EL (cell line): ENCODE data around the gene GABRB2.

Source experiments
- DNase-seq: peaks from one replicate; pipeline ENCODE4 v3.0.0-alpha.2; 2016

The GABRB2 gene

DNA sequence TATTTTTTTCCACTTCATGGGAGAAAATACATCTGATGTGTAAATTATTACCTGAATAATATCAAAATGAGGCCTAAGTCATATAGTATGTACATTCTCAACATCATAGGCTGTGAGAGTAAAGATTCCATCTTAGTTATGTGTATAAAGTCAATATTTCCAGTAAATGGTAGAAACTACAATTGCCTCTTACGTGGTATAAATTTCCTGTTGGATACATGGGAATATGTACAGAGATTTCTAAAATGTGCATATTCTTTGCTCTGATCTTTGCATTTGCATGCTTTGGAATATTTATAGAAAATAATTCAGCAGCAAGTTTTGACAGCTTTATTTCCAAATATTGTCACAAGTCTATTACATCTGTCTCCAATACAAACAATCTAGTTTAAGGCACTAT lies 78.8 kb downstream of the GABRB2 start:
- DNase-seq = no peak

DNA sequence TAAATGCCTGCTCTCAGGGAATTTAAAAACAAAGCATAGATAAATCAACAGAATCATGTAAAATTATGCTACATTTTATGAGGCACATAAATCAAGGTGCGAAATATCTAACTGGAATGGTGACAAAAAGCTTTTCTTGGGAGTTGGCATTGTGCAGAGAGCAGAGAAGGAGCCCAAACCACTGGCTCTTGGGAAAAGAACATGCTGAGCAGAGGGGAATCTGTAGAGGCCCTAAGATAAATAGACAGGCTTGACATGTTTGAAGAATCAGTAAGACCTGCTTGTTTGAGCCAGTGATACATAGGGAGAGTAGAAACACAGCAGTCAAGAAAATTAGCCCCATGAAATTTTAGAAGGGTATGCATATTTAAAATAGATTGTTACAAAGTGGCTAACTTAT lies 85.8 kb downstream of the GABRB2 start:
- DNase-seq = no peak

DNA sequence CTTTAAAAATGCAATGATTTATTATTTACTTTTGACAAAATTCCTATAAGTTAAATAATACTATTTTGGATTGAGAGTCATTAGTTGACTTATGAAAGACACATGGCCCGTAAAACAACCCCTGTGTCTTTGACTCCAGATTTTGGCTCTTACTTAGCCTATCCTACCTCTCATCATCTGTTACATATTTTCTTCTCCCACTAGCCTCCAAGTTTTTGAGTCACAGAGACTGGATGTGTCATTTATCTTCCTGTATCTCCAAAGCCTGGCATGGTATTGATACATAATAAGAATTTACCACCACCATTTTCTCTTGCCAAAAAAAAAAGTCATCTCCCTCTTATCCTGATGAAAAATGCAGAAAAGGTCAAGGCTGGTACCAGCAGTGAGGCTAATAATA lies 99.9 kb downstream of the GABRB2 start:
- DNase-seq = no peak

DNA sequence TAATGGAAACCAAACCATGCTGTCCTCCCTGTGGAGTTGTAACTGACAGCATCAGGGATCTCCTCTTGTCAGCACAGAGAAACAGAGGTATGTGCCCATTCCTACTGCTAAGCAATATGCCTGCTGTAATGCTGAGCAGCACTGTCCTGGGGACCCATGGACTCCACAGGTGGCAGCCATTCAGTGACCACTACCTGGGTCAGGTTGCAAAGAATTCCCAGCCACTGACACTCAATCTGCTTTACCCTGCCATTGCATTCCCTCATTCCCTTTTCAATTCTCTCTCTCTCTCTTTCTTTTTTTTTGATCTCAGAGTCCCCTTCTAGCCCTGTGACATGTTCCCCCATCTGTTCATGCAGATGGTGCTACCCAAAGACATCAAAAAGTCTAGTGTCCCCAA lies 104.1 kb downstream of the GABRB2 start:
- no peak for DNase-seq

DNA sequence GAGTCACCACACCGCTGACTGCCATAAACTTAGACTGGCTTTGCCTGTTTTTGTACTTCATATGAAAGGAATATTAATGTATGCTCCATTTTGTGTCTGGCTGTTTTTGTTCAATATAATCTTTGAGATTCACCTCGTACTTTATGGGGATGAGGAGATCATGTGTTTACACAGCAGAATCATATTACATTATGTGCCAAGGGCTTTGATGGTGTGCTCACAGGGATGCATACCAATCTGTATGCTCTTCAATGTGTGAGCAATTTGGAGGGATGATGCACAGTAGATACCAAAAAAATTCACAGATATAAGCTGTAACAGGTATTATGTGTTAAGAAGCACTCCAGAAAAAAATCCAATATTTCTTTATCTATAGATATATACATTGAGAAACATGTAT lies 113.7 kb downstream of the GABRB2 start:
- DNase-seq = no peak

DNA sequence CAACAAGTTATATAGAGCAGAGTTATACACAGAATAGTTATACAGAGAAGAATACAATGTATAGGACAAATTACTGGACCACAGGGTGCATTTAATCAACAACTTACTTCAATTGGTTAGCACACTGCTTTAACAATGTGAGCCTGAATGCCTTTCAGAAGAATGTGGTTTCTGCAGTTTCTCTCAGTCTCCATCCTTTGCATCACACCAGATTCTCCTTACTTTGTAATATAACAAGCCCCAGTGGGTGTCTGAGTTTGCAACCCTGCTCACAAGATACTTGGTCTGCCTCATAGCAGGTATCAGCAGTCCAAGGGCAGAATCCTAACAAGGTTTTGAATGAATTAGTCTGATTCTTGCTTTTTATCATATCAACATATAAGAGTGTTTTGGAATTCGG lies 114.6 kb downstream of the GABRB2 start:
- DNase-seq = no peak

DNA sequence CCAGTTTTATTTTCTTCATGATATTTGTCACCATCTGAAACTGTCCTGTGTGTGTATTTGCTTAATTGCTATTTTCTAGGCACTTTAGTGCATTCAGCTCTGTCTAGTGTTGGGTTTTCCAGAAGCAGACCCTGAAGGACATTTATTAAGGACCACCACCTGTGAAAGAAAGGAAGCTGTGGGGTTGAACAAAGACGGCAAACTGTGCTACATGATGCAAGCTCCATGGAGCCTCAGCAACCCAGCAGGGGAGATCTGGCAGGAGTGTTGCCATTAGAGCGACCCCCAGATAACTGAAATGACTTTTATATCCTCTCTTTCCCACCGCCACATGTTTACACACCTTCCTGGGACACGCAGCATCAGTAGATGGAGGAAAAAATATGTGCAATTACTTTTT lies 125.5 kb downstream of the GABRB2 start:
- DNase-seq = no peak

DNA sequence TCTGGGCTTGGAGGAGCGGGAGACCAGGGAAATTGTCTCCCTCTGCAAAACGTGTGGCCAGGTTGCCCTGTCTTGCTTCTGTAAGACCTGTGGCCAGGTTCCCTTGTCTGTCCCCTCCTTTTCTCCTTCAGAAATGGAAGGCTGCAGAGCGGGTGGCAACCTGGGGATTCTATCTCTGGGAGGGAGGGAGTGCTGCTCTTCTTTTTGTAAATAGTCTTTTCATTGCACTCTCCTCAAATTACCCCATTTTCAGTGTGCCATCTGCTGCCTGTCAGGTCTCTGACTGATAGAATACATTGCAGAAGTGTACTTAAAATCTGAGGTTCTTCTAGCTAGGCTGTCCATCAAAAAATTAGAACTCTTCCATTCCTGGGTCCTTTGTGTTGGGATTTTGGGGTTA lies 126.0 kb downstream of the GABRB2 start:
- DNase-seq = no peak

DNA sequence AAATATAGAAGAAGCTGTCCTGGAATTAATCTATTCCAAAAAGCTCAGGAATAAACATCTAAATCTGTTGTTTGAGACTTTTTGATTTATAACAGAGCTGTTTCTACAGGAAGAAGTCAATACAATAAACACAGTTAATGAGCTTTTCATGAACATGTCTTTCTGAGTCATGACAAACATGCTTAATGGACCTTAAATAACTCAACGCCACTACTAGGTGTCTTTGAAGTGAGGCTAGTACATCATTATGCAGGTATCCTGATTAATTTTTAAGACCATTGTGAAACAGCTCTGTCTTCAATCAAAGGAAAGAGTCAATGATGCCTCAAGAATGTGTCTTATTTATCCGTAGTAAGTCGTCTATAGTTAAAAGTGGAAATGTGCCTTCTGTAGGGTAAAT lies 131.6 kb downstream of the GABRB2 start:
- DNase-seq = no peak

DNA sequence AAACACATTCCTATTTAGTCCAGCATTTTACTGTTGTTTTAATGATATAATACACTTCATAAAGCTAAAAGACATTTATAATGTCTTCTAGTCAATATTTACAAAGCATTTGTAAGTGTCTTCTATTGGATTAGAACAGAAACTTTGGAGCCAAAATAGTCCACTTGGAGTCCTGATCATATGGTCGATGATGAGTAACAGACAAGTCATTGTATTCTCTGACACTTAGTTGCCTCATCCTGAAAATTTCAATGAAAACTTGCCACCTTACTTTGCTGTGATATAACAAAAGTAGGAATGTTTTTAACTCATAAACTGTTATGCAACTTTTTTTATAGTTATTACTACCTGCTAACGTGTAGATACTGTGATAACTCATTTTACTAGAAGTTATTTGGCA lies 132.5 kb downstream of the GABRB2 start:
- DNase-seq = no peak

DNA sequence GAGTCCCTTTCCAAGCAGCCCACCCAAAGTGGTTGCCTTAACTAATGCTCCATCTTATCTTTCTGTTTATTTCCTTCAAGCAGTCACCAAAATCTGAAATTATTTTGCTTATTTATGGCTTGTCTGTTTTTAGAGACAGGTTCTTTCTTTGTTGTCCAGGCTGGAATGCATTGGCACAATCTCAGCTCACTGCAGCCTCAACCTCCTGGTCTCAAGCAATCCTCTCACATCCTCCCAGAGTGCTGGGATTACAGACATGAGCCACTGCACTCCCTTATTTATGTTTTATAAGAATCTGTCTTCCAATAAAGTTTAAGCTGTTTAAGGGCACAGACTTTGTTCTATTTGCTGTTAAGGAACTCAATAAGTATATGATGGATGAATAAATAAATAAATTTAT lies 133.7 kb downstream of the GABRB2 start:
- DNase-seq = no peak

DNA sequence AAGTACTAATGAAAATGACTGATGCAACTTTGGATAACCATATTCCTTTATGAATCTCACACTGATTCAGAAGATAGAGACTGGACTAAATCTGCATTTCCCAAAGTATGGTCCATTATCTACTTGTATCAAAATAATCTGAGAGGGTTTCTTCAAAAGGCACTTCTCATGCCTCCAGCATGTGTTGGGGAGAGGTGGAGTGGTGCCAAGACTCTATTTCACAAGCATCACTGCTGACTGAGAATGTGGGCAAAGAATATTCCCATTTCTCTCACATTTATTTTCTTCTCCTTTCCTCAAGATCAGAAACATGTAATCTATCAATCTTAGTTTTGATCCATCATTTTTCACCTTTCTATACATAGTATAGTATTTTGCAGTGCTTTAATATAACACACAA lies 135.4 kb downstream of the GABRB2 start:
- DNase-seq = no peak

DNA sequence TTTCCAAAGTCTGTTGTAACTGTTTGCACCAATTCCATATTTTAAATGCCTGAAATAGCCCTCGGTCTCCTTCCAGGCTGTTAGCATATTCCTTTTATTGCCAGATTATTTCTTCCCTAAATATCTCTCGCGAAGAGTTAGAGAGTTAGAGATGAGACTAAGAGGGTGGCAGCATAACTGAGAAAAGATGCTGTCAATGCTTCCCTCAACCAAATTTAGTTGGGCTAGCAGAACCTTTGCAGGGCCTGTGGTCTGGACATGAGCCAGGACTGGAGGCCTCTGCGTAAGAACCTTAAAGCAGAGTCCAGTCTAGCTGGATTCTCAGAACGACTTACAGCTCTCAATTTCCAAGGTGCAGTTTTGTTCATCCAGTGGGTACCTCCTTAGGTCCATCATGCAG lies 135.9 kb downstream of the GABRB2 start:
- DNase-seq = no peak

DNA sequence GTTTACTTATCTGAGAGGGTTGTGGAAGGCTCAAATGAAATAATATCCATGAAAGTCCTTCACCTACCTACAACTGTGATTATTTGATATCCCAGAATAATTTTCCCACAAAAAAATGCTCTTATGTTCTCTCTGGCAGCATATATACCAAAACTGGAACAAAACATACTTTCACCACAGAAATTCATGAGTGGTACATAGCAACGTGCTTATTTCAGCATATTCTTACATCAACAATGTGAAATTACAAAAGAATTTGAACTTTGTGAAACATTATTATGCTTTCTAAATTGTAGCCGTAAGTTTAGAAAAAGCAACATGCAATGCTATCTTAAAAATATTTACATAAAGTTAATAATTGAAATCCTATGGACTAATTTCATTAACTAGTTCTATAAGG lies 137.1 kb downstream of the GABRB2 start:
- DNase-seq = no peak

DNA sequence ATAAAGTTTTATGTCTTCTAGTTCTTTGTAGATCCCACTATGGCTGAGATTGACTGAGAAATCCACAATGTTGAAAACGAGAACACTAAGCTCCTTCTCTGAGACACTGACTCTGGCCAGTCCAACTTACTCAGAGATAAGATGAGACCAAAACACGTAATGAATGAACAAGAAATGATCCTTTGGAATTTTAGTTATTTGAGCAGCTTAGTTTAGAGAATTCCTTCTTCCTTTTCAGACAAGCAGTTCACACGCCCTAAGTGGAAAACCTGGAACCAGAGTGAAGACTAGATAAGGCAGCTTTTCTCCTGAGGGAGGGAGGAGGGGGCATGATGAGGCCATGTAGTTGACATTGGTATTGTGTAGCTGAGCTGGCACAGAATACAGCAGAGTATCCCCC lies 139.6 kb downstream of the GABRB2 start:
- DNase-seq = no peak

DNA sequence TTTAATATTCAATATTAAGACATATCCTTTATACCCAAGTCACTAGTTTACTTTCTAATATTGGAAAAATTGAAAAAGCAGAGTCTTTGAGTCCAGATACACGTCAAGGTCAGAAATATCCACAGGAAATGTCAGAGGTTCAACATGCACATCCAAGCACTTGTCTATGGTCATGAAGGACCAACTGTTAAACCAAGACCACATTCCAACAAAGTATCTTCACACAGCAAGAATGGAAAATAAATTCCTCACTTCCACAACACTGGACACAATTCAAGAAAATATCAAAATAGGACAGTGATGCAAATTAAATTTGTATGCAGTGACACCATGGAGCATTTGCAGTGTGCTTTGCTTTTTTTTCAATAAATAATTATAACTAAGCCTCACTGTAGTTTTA lies 142.5 kb downstream of the GABRB2 start:
- no peak for DNase-seq

DNA sequence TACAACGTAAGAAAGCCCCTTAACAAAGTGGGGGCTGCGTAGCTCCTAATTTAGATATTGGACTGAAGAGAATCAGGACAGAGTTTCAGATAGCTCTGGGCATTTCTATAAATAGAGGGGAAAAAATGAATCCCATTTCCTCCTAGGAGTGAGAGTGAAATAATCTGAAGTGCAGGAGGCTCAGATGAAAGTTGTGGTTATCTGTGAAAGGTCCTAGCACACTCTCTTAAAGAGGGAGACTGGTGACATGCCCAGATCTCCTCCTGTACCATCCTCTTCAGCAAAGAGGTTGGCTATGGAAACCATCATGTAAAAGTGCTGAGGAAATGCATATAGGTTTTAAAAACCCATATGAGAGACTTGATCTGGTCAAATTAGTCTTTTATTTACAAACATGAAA lies 143.4 kb downstream of the GABRB2 start:
- no peak for DNase-seq

DNA sequence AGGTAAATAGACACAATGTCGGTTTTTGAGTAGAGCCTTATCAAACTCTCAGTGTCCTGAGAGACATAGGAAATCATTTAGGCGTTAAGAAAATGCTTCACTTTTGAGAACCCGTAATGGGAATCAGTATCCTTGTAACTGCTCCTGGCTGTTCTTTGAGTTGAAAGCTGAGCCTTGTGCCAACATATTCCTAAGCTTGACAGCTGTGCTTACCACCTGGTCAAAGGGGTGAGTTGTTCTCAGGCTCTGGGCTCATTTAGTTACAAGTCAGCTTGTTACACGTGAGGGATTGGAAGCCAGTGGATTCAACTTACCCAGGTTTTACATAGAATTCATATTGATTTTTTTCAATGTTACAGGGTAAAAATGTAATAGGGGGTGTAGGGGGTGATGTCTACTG lies 145.9 kb downstream of the GABRB2 start:
- no peak for DNase-seq

DNA sequence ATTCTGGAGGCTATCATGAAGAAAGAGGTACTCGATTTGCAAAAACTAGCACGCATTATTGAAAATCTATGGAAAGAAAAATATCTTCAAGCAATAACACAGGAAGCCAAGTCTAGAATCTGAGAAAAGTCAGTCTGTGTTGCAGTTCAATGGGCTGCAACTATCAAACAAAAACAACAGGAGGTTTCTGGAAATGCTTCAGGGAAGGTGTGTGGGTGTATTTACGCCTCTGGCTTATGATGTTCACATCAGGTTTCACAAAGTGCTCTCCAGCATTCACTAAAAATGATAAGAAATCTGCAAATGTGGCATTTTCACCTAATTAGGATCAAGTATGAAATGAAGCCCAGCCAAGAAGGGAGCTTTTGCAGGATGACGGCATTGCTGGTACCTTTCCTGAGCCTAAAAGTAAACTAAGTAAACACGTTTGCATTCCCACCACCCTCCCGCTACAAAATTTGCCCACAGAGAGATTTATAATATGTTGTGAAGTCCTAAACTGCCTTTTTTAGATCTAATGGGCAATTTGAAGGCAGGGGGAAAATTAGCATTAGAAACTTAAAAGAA lies 146.4 kb downstream of the GABRB2 start:
- no peak for DNase-seq

DNA sequence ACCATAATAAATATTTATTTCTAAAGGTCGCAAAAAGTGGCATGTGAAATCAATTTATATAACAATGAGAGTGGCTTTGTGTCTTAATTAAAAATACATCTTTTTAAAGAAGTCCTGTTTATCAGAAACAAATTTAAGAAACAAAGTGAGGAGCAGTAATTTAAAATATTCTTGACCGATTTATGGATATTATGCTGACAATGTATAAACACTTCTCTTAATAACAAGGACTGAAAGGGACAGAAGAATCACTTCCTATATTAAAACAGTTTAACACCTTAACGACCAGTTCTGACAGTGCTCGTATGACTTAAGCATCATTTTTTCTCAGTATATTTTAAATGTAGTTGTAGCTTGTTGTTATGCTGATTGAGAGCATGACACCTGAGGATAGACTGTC lies 149.1 kb downstream of the GABRB2 start:
- DNase-seq = no peak

DNA sequence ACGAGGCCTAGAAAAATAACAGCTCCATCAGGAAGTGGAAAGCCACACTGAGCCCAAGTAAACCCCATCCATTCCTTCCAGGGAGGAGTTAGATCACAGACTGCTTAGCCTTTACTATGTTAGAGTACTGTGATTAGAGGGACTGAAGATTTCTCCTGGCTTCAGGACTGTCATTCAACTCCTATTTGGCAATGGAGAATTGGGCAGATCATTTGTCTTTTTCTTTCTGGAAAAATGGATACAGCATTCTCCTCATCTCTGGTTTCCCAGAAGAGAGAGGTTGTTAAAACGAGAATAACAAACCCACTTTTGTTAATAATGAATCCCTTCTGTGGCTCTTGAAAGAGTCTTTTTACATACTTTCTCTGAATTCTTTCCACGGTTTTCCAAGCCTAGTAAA lies 150.4 kb downstream of the GABRB2 start:
- no peak for DNase-seq

DNA sequence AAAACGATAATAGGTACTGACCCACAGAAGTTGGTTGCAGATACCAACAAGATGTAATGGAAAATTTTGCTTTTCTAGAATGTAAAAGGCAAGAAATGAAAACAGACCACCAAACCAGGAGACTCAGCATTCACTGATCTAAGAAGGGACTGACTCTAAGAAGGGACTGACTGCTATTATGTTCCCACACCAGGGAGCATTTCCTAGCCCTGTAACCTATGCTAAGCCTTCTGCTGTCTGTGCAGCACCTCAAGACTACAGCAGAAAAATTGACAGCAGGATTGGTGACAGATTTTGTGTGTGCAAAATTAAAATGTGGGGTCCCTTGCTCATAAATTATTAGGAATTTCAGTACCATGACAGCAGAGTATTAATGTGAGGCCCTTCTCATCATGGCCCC lies 154.8 kb downstream of the GABRB2 start:
- DNase-seq = no peak

DNA sequence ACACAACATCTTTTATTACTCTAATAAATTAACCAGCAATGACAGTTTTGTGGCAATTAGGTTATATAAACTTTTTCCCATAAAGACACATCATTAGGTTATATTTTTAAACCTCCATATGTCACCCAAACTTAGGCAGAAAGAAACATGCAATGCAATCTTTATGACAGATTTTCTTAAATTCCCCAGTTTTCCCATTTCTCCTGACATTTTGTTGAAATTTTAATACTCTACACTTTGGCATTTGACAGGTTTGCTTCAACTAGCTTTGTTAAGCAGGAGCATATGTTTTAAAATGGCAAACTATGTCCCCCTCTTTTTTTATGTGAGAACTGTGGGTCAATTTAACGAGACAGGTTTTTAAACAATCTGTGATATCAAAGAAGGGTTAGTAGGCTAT lies 155.5 kb downstream of the GABRB2 start:
- no peak for DNase-seq

DNA sequence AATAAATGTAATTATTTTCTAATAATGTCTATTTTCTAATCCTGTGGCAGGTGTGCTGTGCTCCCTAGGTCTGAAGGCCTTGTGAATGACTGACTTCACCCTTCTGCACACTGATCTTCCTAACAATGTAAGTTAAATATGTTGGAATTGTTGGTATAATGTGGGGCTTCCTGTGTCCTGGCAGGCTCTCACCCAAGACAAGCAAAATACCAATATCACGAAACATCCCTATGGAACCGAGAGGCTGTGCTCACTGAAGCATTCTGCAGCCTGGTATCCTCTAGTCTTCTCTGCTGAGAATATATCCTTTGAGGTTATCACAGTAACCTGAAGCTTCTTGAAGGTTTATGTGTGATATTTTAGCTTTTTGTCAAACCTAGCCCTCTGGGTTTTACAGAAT lies 159.4 kb downstream of the GABRB2 start:
- no peak for DNase-seq

DNA sequence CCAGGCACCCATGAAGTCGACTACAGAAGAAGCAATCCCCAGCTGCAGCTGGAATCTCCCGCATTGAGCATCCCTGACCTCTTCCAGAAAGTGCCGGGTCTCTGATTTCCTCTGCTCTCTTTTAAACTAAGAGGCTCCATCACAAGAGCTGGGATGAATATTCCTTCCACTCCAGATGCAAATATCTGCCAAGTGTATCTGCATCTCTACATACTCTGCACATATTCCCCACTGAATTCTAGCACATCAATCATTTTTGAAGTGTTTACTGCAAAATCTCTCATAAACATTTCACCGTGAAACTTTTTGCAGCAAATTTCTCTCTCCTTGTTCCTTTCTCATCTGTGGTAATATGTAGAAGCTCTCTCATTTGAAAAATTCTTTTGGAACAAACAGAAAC lies 161.5 kb downstream of the GABRB2 start:
- no peak for DNase-seq

DNA sequence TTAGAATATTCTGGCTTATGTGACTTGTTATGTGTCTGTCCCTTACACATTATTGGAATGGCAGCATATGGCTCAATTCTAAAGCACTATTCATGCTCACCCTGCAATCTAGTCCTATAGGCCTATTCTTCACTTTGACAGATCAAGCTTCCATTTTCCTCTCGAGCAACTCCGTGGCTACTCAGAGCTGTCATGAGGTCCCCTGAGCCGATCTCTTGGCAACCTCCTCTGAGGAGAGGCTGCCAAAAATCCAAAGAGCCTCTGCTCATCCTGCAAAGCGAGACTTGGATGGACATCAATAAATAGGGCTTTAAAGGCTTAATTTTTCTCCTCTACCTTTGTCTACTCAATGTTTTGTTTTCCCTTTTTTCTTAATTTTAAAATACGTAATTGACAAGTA lies 163.8 kb downstream of the GABRB2 start:
- no peak for DNase-seq
